ENCODE data around the gene TBL1XR1. TPM values are rescaled to one million over a fixed set of nuclear protein-coding genes. Genes with fewer than 3 reads are reported as not detected.

TBL1XR1 gene
- total and polyA plus RNA-seq, 2 of the 13 experiments (the other 11 are each of a cell fraction or from before 2014, with no cell fraction given) = 57.7 to 62.5 TPM

GRCh38 chr3:177145381-177145780 is 51.9 kb downstream of the TBL1XR1 start:
- no peak for ATAC-seq
- Histone ChIP-seq H4K20me1 (ENCODE audit: insufficient read depth, low read length) (peaks cover 66% of the 10 kb centered on the region), H3K9ac (ENCODE audit: insufficient read depth, low read depth, low read length) (no peak overlapping the region), H3K9me3 (ENCODE audit: low read length) (no peaks in the 10 kb centered on the region), H3K27me3 (ENCODE audit: control insufficient read depth in 1 of 2, insufficient read depth in 2 of 2, low read length in 2 of 2) (no peaks in the 10 kb centered on the region), H3K4me3 (replicated peaks in 1 of 3; ENCODE audit: insufficient read depth in 1 of 3, low read depth in 2 of 3, low read length in 3 of 3) (no peak overlapping the region), H3K27ac (ENCODE audit: extremely low read length, insufficient read depth, low read length) (no peak overlapping the region), H3K79me2 (ENCODE audit: insufficient read depth, low read length) (peaks cover 96% of the 10 kb centered on the region), H3K36me3 (replicated peaks in 1 of 2; ENCODE audit: control insufficient read depth in 1 of 2, insufficient read depth in 2 of 2, low read length in 2 of 2) (no peaks in the 10 kb centered on the region; a peak in 1 of 5 replicates), H3K4me1 (ENCODE audit: insufficient read depth, low read length) (peaks cover 65% of the 10 kb centered on the region), H2AFZ (ENCODE audit: low read length) (no peak overlapping the region), H3K4me2 (ENCODE audit: low read depth, low read length) (no peak overlapping the region)
- CTCF ChIA-PET (ENCODE audit: low intra/inter-chr PET ratio, low total read pairs) = no interaction called here
- 92% methylated on average over 1 of the region's 1 CpG for WGBS (ENCODE audit: low lambda C conversion rate)
- intact Hi-C loops (cut with micrococcal nuclease; ENCODE audit: unreplicated experiment) = no loop called here
- DNase-seq (ENCODE audit: low spot score) = no peak
- BruUV-seq (replicated peaks) = no TSS peak
- POLR2A ChIA-PET = no interaction called here
- in situ Hi-C loops (cut with HindIII; ENCODE audit: extremely low pct_ligation_motif_present, low pct_unique_long_range_greater_than_20kb) = no loop called here
- TF ChIP-seq RFX3 (CRISPR knock-in tag; IDR thresholded peaks at IDR 0.05) (no peak), ZNF230 (CRISPR knock-in tag; IDR thresholded peaks at IDR 0.05) (no peak), SOX5 (CRISPR knock-in tag; IDR thresholded peaks at IDR 0.05; ENCODE audit: borderline replicate concordance) (no peak), ZNF883 (CRISPR knock-in tag; IDR thresholded peaks at IDR 0.05; ENCODE audit: not compliant biosample characterization) (no peak), RBM39 (IDR thresholded peaks at IDR 0.05; ENCODE audit: low read depth, low read length, poor library complexity, severe bottlenecking) (no peak), FUBP1 (CRISPR knock-in tag; IDR thresholded peaks at IDR 0.05; ENCODE audit: borderline replicate concordance) (no peak)
- TF ChIP-seq, protein P1, sequence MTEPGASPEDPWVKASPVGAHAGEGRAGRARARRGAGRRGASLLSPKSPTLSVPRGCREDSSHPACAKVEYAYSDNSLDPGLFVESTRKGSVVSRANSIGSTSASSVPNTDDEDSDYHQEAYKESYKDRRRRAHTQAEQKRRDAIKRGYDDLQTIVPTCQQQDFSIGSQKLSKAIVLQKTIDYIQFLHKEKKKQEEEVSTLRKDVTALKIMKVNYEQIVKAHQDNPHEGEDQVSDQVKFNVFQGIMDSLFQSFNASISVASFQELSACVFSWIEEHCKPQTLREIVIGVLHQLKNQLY (CRISPR knock-in tag; IDR thresholded peaks at IDR 0.05) = no peak
- no peak for FAIRE-seq
